NT2/D1 (cell line): ENCODE results near the gene CCDC186.

Source experiments
- SUZ12 ChIP-seq: IDR thresholded peaks from 2 replicates; pipeline ENCODE4 v1.6.1; 2011; ENCODE audit not compliant: insufficient read length, insufficient read depth; ENCODE audit errors: extremely low read depth
- YY1 ChIP-seq: IDR thresholded peaks from 2 replicates; pipeline ENCODE4 v1.6.1; 2011; ENCODE audit not compliant: insufficient read length, insufficient read depth

- TF ChIP-seq SUZ12 (no peak), YY1 (no peak)
Measured at GRCh38 chr10:114168450-114169009, 5.5 kb downstream of the CCDC186 start.
